Central memory CD4-positive, alpha-beta T cell (primary cell): Measurements from ENCODE around the gene OSBP2.

Experiments
- DNase-seq: peaks from one replicate; pipeline ENCODE4 v3.0.0; 2022

Gene OSBP2

GRCh38 chr22:30871391-30872284, 177.0 kb downstream of the OSBP2 start:
- no peak for DNase-seq

DNA sequence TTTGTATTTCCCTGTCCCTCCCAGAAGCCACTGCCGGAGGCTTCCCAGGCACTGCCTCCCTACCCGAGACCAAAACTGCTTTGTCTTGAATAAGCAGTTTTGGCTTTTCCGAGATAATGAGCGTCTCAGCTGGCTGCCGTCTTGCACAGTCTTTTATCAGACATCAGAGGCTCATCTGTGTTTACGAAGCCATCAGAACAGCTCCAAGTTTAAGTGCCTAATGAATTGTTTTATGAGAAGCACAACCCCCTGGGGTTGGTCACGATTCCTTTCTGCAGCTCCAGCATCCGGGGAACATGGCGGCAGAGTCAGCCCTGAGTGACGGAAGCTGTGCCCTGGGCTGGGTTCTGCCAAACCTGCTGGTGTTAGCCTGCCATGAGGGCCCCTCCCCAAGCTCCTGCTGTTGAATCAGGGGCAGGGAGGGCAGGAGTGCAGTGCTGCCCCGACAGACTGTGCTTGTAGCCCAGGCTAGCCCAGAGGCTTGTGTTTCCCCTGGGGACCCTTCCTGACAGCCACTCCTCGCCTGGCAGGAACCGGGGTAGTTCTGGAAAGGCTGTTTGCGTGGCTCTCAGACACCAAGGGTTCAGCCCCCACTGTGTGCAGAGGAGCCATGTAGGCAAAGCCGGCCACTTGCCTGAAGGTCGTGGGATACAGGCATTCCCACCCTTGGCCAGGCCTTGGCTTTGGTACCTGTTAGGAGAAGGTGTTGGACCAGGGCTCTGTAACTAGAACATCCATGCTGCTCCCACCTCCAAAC, 177.8 kb downstream of the OSBP2 start:
- no peak for DNase-seq

GRCh38 chr22:30873086-30873650, 178.5 kb downstream of the OSBP2 start:
- DNase-seq = no peak

GRCh38 chr22:30873661-30874060, 179.0 kb downstream of the OSBP2 start:
- no peak for DNase-seq

- DNase-seq = no peak
Measured at GRCh38 chr22:30874431-30875370, 180.0 kb downstream of the OSBP2 start.

DNA sequence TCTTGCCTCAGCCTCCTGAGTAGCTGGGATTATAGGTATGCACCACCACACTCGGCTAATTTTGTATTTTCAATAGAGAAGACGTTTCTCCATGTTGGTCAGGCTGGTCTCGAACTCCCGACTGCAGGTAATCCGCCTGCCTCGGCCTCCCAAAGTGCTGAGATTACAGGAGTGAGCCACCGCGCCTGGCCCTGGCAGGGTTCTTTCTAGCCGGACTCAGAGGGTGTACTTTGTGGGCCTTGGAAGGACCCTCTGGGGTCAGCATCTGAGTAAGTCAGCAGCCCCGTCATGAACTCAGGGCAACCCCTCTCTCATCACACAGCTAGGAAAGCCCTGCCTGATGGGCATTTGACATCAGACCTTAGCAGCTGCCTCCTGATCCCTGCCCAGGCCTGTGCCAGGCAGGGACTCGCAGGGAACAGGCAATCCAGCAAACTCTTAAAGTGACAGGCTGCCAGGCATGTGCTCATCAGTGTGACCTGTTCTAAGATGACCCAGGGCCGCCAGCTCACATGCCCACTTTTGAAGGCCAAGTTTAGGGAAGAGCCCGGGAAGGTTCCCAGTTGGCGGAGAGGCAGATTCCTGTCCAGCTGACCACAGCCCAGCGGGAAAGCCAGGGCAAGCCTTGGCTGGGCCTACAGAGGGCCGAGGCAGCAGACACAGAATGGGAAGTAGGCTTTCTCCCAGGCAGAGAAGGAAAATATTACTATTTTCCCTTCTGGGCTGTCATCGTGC, 181.0 kb downstream of the OSBP2 start:
- DNase-seq = no peak

DNA sequence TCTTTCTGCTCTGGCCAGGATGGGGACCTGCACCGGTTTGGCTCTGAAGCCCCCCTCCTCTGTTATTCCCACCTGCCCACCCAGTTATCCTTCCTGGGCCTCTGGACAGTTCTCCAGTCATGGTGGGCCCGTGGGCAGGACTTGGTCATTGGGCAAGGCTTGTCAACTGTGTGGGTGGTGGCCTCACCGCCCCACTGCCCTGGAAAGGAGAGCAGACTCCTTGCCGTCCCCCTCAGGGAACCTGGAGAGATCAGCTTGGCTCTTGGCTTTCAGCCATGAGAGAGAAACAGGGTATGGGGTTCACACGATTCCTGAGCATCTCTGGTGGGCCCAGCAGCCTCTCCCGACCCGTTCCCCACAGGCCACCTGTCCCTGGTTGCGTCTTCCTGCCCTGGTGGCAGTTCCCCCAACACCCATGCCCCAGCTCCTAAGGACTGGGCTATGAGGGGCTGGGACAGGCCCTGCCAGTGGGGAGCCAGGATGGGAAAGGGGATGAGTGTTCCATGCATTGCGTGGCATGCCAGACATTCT, 181.6 kb downstream of the OSBP2 start:
- DNase-seq = no peak

DNA sequence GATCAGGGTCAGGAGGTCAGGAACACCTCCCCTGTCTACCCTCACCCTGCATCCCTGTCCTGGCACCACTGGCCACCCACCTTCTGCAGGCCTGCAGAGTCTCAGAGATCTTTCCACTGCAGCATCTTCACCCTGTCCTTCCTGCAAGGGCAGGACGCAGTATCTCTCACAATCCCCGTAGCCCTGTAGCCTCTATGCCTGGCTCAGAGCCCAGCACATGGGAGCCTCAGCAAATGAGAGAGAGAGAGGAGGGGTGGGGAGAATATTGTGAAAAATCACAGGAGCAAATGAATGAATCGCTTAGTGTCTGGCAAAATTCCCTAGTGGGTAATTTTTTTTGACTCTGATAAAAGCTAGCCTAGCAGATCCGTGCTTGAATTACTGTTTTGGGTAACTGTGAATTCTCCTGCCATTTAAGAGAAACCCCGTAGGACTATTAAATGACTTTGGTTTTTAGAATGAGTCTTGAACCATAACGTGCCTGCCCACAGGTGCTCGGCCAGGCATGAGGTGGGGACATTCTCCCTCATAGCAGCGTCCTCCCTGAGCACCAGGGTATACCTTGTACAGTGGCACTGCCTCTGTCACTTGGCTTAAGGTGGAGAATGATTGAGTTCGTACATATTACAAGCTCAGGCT, 182.4 kb downstream of the OSBP2 start:
- no peak for DNase-seq

- DNase-seq = no peak
Measured at GRCh38 chr22:30877662-30878515, 183.2 kb downstream of the OSBP2 start.

- no peak for DNase-seq
Measured at GRCh38 chr22:30878516-30879414, 184.1 kb downstream of the OSBP2 start.

DNA sequence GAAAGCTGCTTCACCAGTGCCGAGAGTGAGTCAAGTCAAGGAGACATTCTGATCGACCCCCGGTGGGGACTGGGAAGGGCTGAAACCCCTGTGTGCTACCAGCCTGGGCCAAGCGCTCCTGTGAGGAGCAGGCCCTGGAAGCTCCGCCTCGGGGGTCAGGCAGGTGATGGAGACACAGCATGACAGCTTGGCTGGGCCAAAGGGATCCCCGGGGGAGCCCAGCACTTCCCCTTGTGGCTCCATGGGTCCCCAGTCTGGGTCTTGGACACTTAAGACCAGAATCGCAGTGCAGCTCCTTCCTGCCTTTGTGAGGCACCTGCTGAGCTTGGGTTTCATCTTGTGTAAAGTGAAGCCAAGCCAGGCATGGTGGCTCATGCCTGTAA, 184.7 kb downstream of the OSBP2 start:
- DNase-seq = no peak

- DNase-seq = no peak
Measured at GRCh38 chr22:30880181-30880601, 185.5 kb downstream of the OSBP2 start.

DNA sequence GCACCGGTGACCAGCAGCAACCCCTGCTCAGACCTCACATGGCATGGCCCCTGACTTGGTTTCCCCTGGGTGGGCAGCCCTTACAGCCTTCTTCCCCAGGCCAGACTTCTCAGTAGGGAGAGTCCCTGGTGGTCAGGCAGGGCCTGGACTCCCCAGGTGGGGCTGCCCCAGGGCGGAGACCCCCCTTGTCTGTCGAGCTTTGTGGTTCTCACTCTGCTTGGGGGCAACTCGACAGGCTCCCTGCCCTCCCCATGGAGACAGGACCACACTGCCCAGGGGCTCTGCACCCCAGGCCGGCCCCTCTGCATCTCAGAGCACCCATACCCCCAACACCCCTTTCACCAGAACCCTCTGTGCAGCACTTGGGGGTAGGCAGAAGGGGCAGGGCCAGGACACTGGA, 186.2 kb downstream of the OSBP2 start:
- no peak for DNase-seq

GRCh38 chr22:30881361-30882183, 186.9 kb downstream of the OSBP2 start:
- DNase-seq = no peak

GRCh38 chr22:30882184-30882717, 187.6 kb downstream of the OSBP2 start:
- no peak for DNase-seq

DNA sequence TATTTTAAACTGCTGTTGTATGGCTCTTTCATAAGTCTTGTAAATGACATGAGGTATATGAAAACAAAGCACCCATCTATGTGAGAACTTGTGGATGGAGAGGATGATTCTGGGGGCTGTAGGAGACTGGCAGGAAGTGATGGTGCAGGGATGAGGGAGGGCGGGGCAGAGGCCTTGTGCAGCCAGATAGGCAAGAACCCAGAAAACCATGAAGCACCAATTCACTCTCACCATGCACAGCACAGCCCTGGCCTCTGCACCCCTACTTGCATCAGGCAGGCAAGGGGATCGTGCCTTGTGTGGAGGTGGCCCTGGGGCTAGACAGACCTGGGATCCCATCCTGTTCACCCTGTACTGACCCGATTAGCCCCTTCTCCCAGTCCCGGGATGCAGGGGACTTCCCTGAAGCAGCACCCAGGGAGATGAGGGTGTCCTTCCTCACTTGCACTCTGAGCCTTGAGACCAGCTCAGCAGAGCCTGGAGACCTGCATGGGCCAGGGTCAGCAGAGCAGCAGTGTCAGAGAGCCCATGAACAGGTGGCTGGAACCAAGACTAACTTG, 188.4 kb downstream of the OSBP2 start:
- no peak for DNase-seq

GRCh38 chr22:30883586-30884145, 189.0 kb downstream of the OSBP2 start:
- no peak for DNase-seq
